NCI-H1092 treated with DMSO at 0.1 percent for 48 hours (cell line): ENCODE measurements around the gene ZDHHC13.
A peak's percentile ranks its signal among the peaks of the same experiment; 100 is the strongest.

ENCODE experiments used
- DNase-seq: peaks from one replicate; lab custom pipeline; 2025; lab: John Stamatoyannopoulos, UW

The ZDHHC13 gene

DNA sequence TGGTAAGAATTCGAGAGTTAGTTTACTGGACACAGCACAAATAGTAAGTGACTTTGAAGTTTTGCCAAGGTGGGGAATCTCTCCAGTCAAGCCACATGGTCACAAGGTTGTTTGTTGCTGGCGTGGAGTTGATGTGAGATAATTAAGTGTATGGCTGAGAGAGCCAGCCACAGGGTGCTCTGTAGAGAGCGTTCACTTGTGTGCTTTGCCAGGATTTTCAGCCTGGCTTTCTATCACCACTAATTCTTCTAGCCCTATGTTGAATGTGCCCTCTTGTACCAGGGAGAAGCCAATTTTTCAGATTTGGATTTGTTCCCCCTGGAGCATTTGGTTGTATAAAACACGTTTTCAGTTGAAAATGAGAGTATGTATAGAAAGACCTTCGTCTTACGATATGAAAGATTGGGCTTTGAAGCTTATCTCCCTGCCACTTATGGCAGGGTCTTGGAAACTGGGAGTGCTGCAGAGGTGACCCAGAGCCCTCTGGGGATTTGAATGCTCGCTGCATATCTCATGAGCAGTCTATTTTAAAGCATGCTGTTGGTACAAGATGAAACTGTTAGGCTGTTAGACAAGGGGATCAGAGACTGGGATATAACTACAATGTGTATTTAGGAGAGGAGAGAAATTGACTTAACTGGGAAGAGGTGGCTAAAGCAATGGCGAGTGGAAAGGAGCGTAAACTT lies 56.2 kb downstream of the ZDHHC13 start:
- DNase-seq: no peak

GRCh38 chr11:19173964-19174638 lies 57.1 kb downstream of the ZDHHC13 start:
- no peak for DNase-seq

- DNase-seq: no peak
Observed at GRCh38 chr11:19176629-19177186, 59.7 kb downstream of the ZDHHC13 start.

DNA sequence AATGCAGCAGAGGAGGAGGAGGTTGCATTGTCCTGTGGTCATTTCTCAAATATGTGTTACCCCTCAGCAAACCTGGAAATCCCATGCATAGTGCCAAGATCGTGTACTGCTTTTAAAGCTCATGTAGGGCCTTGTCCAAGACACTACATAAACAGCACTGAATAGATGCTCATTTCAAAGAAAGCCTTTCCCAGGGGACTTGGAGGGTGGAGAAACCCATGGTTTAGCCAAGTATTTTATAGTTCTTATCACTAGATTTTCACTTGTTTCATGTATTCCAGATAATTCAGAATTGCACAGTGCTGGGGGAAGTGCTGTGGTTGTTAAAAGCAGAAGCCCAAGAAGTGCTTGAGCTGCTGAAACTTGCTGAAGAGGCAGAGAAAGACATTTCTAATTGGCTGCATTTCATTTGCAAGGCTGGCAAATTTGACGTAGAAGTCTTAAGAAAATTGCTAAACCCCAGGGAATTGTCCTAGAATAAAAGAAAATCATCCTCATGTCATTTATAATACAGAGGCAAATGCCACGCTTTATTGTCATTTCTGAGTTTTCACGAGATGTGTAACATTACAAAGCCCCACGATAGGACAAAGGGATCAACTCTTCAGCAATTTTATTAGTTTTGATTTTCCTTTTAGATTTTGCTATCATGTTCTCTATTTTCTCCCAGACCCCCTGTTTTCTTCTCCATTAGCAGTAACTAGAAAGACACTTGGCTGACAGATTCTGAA lies 64.7 kb downstream of the ZDHHC13 start:
- no peak for DNase-seq

- DNase-seq: no peak
Observed at GRCh38 chr11:19183646-19184045, 66.7 kb downstream of the ZDHHC13 start.

GRCh38 chr11:19185036-19185435 lies 68.1 kb downstream of the ZDHHC13 start:
- no peak for DNase-seq

- no peak for DNase-seq
Observed at GRCh38 chr11:19185516-19186052, 68.6 kb downstream of the ZDHHC13 start.

DNA sequence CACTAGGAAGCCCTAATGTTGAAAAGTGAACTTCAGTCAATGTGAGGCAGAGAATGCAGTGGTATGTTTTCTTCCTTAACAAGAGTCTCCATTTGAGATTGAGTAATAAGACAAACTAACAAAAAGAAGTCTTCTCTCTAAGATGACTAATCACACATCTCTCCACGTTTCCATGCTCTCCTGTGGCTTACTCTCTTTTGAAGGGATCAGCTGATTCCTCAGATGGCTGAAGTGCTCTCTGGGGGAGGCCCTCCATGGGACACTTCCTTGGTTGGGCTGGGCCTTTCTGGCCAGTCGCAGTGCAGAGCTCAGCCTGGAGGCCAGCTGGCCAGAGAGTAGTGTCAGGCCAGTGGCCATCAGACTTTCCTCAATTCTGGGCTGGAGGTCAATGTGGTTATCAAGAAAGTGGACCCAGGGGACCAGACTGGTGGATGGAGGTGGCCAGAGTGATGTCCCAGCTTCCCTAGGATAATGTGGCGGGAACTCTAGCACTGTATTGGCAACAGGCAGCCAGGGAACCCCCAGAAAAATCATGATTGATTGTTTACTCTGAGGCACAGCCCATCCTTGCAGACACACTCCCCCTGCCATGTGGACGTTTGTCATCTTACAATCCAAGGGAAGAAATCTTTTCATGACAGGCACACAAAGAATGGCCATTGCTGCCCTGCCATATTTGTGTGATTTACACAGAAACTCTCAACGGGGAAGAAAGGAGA lies 70.3 kb downstream of the ZDHHC13 start:
- DNase-seq: no peak

- no peak for DNase-seq
Observed at GRCh38 chr11:19187833-19188258, 70.9 kb downstream of the ZDHHC13 start.

DNA sequence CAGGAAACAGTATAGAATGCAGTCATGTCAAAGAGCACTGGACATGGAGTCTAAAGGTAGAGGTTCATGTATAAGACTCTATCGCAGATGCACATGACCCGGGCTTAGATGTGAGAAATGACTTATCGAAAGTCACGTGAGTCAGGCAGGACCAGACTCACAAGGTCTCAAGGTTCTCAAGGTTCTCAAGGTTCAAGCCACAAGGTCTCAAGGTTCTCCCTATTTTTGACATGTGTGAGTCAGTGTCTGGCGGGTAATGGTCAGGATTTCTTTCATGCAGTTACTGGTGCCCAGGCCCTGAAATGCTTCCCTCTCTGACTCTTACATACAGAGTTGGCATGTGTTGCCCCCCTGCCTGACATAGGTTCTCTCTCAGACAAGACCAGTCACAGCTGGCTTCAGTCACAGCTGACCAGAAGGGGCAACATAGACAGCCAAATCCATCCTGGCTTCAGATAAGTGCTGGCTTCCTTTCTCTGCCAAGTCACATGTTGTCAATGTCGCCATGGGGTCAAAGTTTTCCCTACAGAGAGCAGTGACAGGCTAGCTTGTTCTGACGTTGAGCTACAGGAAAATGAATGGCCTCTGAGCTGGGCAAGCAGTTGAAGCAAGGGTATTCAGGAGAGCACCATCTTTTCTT lies 74.7 kb downstream of the ZDHHC13 start:
- DNase-seq: no peak

- no peak for DNase-seq
Observed at GRCh38 chr11:19193916-19194315, 76.9 kb downstream of the ZDHHC13 start.

GRCh38 chr11:19194620-19195308 lies 77.8 kb downstream of the ZDHHC13 start:
- no peak for DNase-seq

- DNase-seq: no peak
Observed at GRCh38 chr11:19196432-19196831, 79.5 kb downstream of the ZDHHC13 start.

DNA sequence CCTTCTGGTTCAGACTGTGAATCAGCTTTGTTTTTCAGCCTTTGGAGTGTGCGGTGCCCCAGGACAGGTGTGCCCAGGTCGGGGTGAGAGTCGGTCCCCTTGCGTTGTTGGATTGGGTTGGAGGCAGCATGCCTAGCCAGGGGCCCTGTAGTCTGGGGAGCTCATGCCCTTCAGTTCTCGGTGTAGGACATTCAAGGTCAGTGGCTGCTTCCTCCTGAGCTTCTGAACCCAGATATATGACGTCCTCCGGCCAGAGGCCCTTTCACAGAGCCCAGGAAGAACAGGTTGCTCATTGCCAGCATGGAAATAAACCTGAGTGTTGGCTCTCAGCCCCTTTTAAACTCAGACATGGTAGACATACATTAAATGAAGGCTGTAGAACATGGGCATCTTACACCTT lies 82.1 kb downstream of the ZDHHC13 start:
- no peak for DNase-seq

GRCh38 chr11:19199771-19200170 lies 82.8 kb downstream of the ZDHHC13 start:
- DNase-seq: no peak

- peak; percentile 4 for DNase-seq
Observed at GRCh38 chr11:19200410-19201201, 83.6 kb downstream of the ZDHHC13 start.

GRCh38 chr11:19201737-19202605 lies 85.0 kb downstream of the ZDHHC13 start, which contains the start of gene CSRP3:
Gene CSRP3, minus strand, starts transcription at chr11:19201983. Its CDS starts 9,535 bp downstream, at chr11:19192448.
- no peak for DNase-seq

GRCh38 chr11:19204836-19205235 lies 87.9 kb downstream of the ZDHHC13 start:
- DNase-seq: no peak

- no peak for DNase-seq
Observed at GRCh38 chr11:19208181-19208580, 91.2 kb downstream of the ZDHHC13 start.
